ENCODE results near the gene NUAK2. TPM values are rescaled to one million over a fixed set of nuclear protein-coding genes. Genes with fewer than 3 reads are reported as not detected.
A peak's percentile ranks its signal among the peaks of the same experiment; 100 is the strongest.

Gene NUAK2
- total RNA-seq, 1 experiment from 2014 or later = 3.9 TPM

DNA sequence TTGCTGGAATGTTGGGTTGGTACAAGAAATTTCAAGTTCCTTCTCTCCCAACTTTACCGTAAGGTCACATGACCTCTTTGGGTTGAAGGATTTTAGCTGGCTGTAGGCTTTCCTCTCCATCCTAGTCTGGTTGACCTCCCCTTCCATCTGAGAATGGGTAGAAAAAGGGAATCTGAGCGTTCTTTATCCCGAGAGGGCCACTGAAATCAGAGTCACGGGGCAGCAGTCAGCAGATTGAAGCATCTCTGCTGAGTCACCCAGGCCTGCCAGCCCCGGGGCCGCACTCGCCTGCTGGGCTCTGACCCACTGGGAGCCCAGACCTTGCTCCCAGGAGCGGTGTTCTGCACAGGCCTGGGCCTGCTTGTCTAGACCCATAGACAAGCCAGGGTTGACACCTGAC lies 62.8 kb downstream of the NUAK2 start:
- no peaks in the 10 kb centered on the region for H3K79me2 ChIP-seq (ENCODE audit: low read depth)
- H3K4me3 ChIP-seq = no peak overlapping the region
- TF ChIP-seq EZH2 (IDR thresholded peaks at IDR 0.05; ENCODE audit: low read depth) (no peak), CTCF (conservative IDR thresholded peaks at IDR 0.05) (no peak)
- CTCF ChIA-PET = interaction anchor here (0.6 to 0.7 kb wide), 2 partner anchors 88 to 149 kb away, joined by 3 to 5 read pairs; no protein-coding TSS in a partner anchor
- no peaks in the 10 kb centered on the region for H3K36me3 ChIP-seq (ENCODE audit: low read depth)
- POLR2A ChIA-PET (ENCODE audit: unreplicated experiment) = interaction anchor here (0.5 to 0.6 kb wide), 3 partner anchors 16 to 148 kb away, joined by 5 to 13 read pairs (median 6); no protein-coding TSS in a partner anchor
- H3F3A ChIP-seq (ENCODE audit: insufficient read depth, low read depth) = peaks cover 2% of the 10 kb centered on the region; the same call in 1 of the 2 replicates
- H3K9me3 ChIP-seq (ENCODE audit: insufficient read depth, low read depth) = no peaks in the 10 kb centered on the region
- intact Hi-C loops (cut with micrococcal nuclease; ENCODE audit: unreplicated experiment) = no loop called here
- no TSS peak for BruUV-seq (replicated peaks)
- H3K4me1 ChIP-seq (replicated peaks; ENCODE audit: insufficient read depth) = 0 out of 2 replicates have a peak, but pooled peaks cover 5% of the 10 kb centered on the region
- H3K27ac ChIP-seq = no peak overlapping the region
- no peak overlapping the region for H2AFZ ChIP-seq
- no peaks in the 10 kb centered on the region for H3K9me2 ChIP-seq (ENCODE audit: insufficient read depth)
- peak in 1 of 2 experiments; percentile 43 for DNase-seq
- no peaks in the 10 kb centered on the region for H3K27me3 ChIP-seq (ENCODE audit: insufficient read depth, low read depth)
- H4K20me1 ChIP-seq (ENCODE audit: insufficient read depth) = no peaks in the 10 kb centered on the region
- H3K4me2 ChIP-seq = no peak overlapping the region

GRCh38 chr1:205258261-205258691 lies 63.3 kb downstream of the NUAK2 start:
- no peaks in the 10 kb centered on the region for H3K27me3 ChIP-seq (ENCODE audit: insufficient read depth, low read depth)
- BruUV-seq (replicated peaks) = no TSS peak
- no peak overlapping the region for H3K4me3 ChIP-seq
- POLR2A ChIA-PET (ENCODE audit: unreplicated experiment) = interaction anchor here (0.5 to 0.6 kb wide), 2 partner anchors 43 to 148 kb away, joined by 6 to 13 read pairs; no protein-coding TSS in a partner anchor
- 0 out of 2 replicates have a peak, but pooled peaks cover 5% of the 10 kb centered on the region for H3K4me1 ChIP-seq (replicated peaks; ENCODE audit: insufficient read depth)
- intact Hi-C loops (cut with micrococcal nuclease; ENCODE audit: unreplicated experiment) = no loop called here
- H3K4me2 ChIP-seq = no peak overlapping the region
- DNase-seq = no peak
- H3K9me2 ChIP-seq (ENCODE audit: insufficient read depth) = no peaks in the 10 kb centered on the region
- TF ChIP-seq EZH2 (IDR thresholded peaks at IDR 0.05; ENCODE audit: low read depth) = no peak
- TF ChIP-seq CTCF (conservative IDR thresholded peaks at IDR 0.05) = no peak
- H3K36me3 ChIP-seq (ENCODE audit: low read depth) = no peaks in the 10 kb centered on the region
- H3F3A ChIP-seq (ENCODE audit: insufficient read depth, low read depth) = no peaks in the 10 kb centered on the region
- no peaks in the 10 kb centered on the region for H3K9me3 ChIP-seq (ENCODE audit: insufficient read depth, low read depth)
- CTCF ChIA-PET = interaction anchor here (0.6 to 1.4 kb wide), 3 partner anchors 29 to 148 kb away, joined by 3 to 5 read pairs (median 4); no protein-coding TSS in a partner anchor
- H3K27ac ChIP-seq = no peak overlapping the region
- H4K20me1 ChIP-seq (ENCODE audit: insufficient read depth) = no peaks in the 10 kb centered on the region
- no peak overlapping the region for H2AFZ ChIP-seq
- no peaks in the 10 kb centered on the region for H3K79me2 ChIP-seq (ENCODE audit: low read depth)

GRCh38 chr1:205257735-205258134 lies 63.8 kb downstream of the NUAK2 start:
- Histone ChIP-seq H3K27ac (no peak overlapping the region), H4K20me1 (ENCODE audit: insufficient read depth) (no peaks in the 10 kb centered on the region), H3K36me3 (ENCODE audit: low read depth) (no peaks in the 10 kb centered on the region), H3K4me2 (no peak overlapping the region), H3K9me2 (ENCODE audit: insufficient read depth) (no peaks in the 10 kb centered on the region), H3K79me2 (ENCODE audit: low read depth) (no peaks in the 10 kb centered on the region), H2AFZ (no peak overlapping the region), H3F3A (ENCODE audit: insufficient read depth, low read depth) (no peaks in the 10 kb centered on the region), H3K4me1 (replicated peaks; ENCODE audit: insufficient read depth) (0 out of 2 replicates have a peak, but pooled peaks cover 5% of the 10 kb centered on the region), H3K9me3 (ENCODE audit: insufficient read depth, low read depth) (no peaks in the 10 kb centered on the region), H3K27me3 (ENCODE audit: insufficient read depth, low read depth) (no peaks in the 10 kb centered on the region), H3K4me3 (no peak overlapping the region)
- intact Hi-C loops (cut with micrococcal nuclease; ENCODE audit: unreplicated experiment) = loop anchor here (2.0 kb wide), 1 partner anchor 29 kb away; no protein-coding TSS in a partner anchor
- DNase-seq = no peak
- ChIA-PET CTCF (interaction anchor here (1.4 kb wide), 1 partner anchor 29 kb away, joined by 4 read pairs; no protein-coding TSS in a partner anchor), POLR2A (ENCODE audit: unreplicated experiment) (interaction anchor here (0.8 kb wide), 1 partner anchor 277 kb away, joined by 4 read pairs; no protein-coding TSS in a partner anchor)
- BruUV-seq (replicated peaks) = no TSS peak
- TF ChIP-seq EZH2 (IDR thresholded peaks at IDR 0.05; ENCODE audit: low read depth) (no peak), CTCF (conservative IDR thresholded peaks at IDR 0.05) (no peak)

Data from PC-9 (cell line).